GM12878 (cell line): ENCODE measurements around the gene FAT1.

ENCODE experiments used
- HDAC2 ChIP-seq: fragments of 200-600 bp; sonication (generic); IDR thresholded peaks from 2 replicates; pipeline ENCODE4 v1.6.1; 2017
- PBX3 ChIP-seq: IDR thresholded peaks from 2 replicates; pipeline ENCODE4 v1.6.1; 2011; ENCODE audit warnings: mild to moderate bottlenecking, low read depth, low read length, moderate library complexity; ENCODE audit not compliant: insufficient replicate concordance

DNA sequence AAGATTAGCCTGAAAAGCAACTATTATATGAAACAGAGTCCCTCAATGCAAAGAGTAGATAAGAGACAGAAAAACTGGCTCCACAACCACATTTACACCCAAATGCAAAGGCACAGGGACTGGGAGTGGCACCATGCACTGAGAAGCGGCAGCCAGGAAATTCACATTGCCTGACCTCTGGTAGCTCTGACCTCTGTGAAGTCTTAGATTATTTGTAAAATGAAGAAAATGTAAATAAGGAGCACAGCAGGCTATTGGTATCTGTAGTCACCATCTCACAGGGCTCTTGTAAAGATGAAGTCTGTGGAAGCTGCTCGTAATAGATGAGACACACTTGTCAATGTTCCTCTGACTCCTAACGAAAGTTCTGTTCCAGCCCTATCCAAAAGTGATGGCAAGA, 69.7 kb downstream of the FAT1 start:
- TF ChIP-seq PBX3, result no peak
- TF ChIP-seq HDAC2, result no peak
